HCT116 (cell line): ENCODE measurements around the gene GSTM3. TPM values are rescaled to one million over a fixed set of nuclear protein-coding genes. Genes with fewer than 3 reads are reported as not detected.

ENCODE experiments used
- ATAC-seq: fragments of 200-7000 bp; cut with Tn5 transposase; 2 replicates; pipeline ENCODE4 v1.9.1; 2020; ENCODE audit warnings: mild to moderate bottlenecking, moderate library complexity
- BruUV-seq: library from RNA; stranded (reverse); fragments of 400-500 nt; replicated peaks from 2 replicates; lab custom pipeline; 2021; lab: Mats Ljungman, UMichigan
- CTCF ChIA-PET: fragments of 300-600 bp; sonication (Branson Sonifier 250); formaldehyde crosslinking; loops from one replicate; lab custom pipeline; 2021; ENCODE audit warnings: antibody characterized with exemption; lab: Charles Lee
- POLR2A ChIA-PET: fragments of 300-600, 350-600 bp; sonication (Branson Sonifier 250); formaldehyde crosslinking; loops from one replicate; lab custom pipeline; 2021; ENCODE audit warnings: antibody characterized with exemption; lab: Charles Lee
- RAD21 ChIA-PET, 2 experiments: fragments of 300-600 bp; sonication (Branson Sonifier 250); formaldehyde crosslinking; loops; one replicate each; lab custom pipeline; 2023; ENCODE audit warnings: low total read pairs in 2 of 2; ENCODE audit not compliant: uncharacterized antibody in 2 of 2, unreplicated experiment in 2 of 2, low non-redundant PET in 1 of 2; lab: Charles Lee
- DNase-seq: peaks from one replicate; pipeline ENCODE4 v3.0.0-alpha.2; 2010; ENCODE audit warnings: low read depth, low spot score
- H2AFZ ChIP-seq: fragments of 200-600 bp; shearing (Covaris generic), sonication (generic); 2 replicates; pipeline ENCODE4 v1.6.1; 2017; ENCODE audit warnings: low read depth, mixed run types, mixed read lengths, antibody characterized with exemption, low read length; ENCODE audit not compliant: poor library complexity, severe bottlenecking
- H3K27ac ChIP-seq: 2 replicates; pipeline ENCODE4 v1.5.1; 2012; ENCODE audit warnings: low read depth, low read length
- H3K27me3 ChIP-seq: fragments of 200-600 bp; sonication (generic); 2 replicates; pipeline ENCODE4 v1.6.1; 2016; ENCODE audit warnings: mixed run types, low read length, mixed read lengths; ENCODE audit not compliant: insufficient read depth
- H3K36me3 ChIP-seq, 2 experiments: fragments of 200-500 bp in 1 of 2; fragments of 200-600 bp in 1 of 2; sonication (Bioruptor generic) in 1 of 2; sonication (generic) in 1 of 2; 2 replicates each; pipeline versions ENCODE4 v1.5.1 to v1.6.1; 2014 to 2016; ENCODE audit warnings: low read length in 2 of 2, inconsistent platforms in 1 of 2, mixed read lengths in 1 of 2, mixed run types in 1 of 2; ENCODE audit not compliant: insufficient read depth in 2 of 2, control insufficient read depth in 1 of 2
- H3K4me1 ChIP-seq, 2 experiments: fragments of 200-600 bp in 1 of 2; sonication (generic) in 1 of 2; 2 replicates each; pipeline versions ENCODE4 v1.5.1 to v1.6.1; 2012 to 2017; ENCODE audit warnings: low read length in 2 of 2, inconsistent platforms in 1 of 2, mild to moderate bottlenecking in 1 of 2, mixed read lengths in 1 of 2, mixed run types in 1 of 2, moderate library complexity in 1 of 2; ENCODE audit not compliant: insufficient read depth in 2 of 2, control insufficient read depth in 1 of 2
- H3K4me2 ChIP-seq: fragments of 200-600 bp; sonication (generic); 2 replicates; pipeline ENCODE4 v1.6.1; 2017; ENCODE audit warnings: mixed run types, low read length, mixed read lengths
- H3K4me3 ChIP-seq, 2 experiments: fragments of 200-600 bp in 1 of 2; sonication (generic) in 1 of 2; replicated peaks in 1 of 2; 2 replicates each; pipeline ENCODE4 v1.5.1; 2011 to 2016; ENCODE audit warnings: low read length in 2 of 2, control low read depth in 1 of 2, low read depth in 1 of 2, mild to moderate bottlenecking in 1 of 2, mixed read lengths in 1 of 2, mixed run types in 1 of 2
- H3K79me2 ChIP-seq: fragments of 200-600 bp; sonication (generic); 2 replicates; pipeline ENCODE4 v1.6.1; 2017; ENCODE audit warnings: mild to moderate bottlenecking, mixed run types, low read length, moderate library complexity, mixed read lengths; ENCODE audit not compliant: insufficient read depth
- H3K9ac ChIP-seq: fragments of 200-600 bp; sonication (generic); 2 replicates; pipeline ENCODE4 v1.6.1; 2016; ENCODE audit warnings: low read length, mixed read lengths
- H3K9me2 ChIP-seq: fragments of 200-600 bp; sonication (generic), shearing (Covaris generic); 2 replicates; pipeline ENCODE4 v1.6.1; 2017; ENCODE audit warnings: mixed run types, mild to moderate bottlenecking, moderate library complexity; ENCODE audit not compliant: insufficient read depth
- H3K9me3 ChIP-seq, 2 experiments: fragments of 200-500 bp in 1 of 2; fragments of 200-600 bp in 1 of 2; sonication (Bioruptor generic) in 1 of 2; sonication (generic) in 1 of 2; 2 replicates each; pipeline ENCODE4 v1.6.1; 2014 to 2017; ENCODE audit warnings: low read length in 2 of 2, mixed read lengths in 2 of 2, inconsistent platforms in 1 of 2, low read depth in 1 of 2, mild to moderate bottlenecking in 1 of 2, mixed run types in 1 of 2, moderate library complexity in 1 of 2; ENCODE audit not compliant: control insufficient read depth in 1 of 2, insufficient read depth in 1 of 2
- H4K20me1 ChIP-seq: fragments of 200-600 bp; sonication (generic), shearing (Covaris generic); 2 replicates; pipeline ENCODE4 v1.6.1; 2017; ENCODE audit warnings: mixed run types, mild to moderate bottlenecking, moderate library complexity; ENCODE audit not compliant: insufficient read depth
- CBX3 ChIP-seq: IDR thresholded peaks from 2 replicates; pipeline ENCODE4 v1.6.1; 2012; ENCODE audit warnings: low read depth
- CEBPB ChIP-seq: IDR thresholded peaks from 2 replicates; pipeline ENCODE4 v1.6.1; 2012; ENCODE audit warnings: low read depth
- CTCF ChIP-seq, 3 experiments: fragments of 200-600 bp in 1 of 3; sonication (generic) in 1 of 3; IDR thresholded peaks in 2 of 3; conservative IDR thresholded peaks in 1 of 3; 2 replicates each; pipeline ENCODE4 v1.5.1; 2012 to 2017; ENCODE audit warnings: low read depth in 2 of 3, low read length in 2 of 3, antibody characterized with exemption in 1 of 3, borderline replicate concordance in 1 of 3, control low read depth in 1 of 3, mild to moderate bottlenecking in 1 of 3, mixed read lengths in 1 of 3, mixed run types in 1 of 3, moderate library complexity in 1 of 3; ENCODE audit not compliant: insufficient read depth in 1 of 3
- EZH2 ChIP-seq: fragments of 200-600 bp; sonication (generic); IDR thresholded peaks from 2 replicates; pipeline ENCODE4 v1.6.1; 2017; ENCODE audit warnings: antibody characterized with exemption, mixed run types
- EZH2phosphoT487 ChIP-seq: fragments of 200-600 bp; IDR thresholded peaks from 2 replicates; pipeline ENCODE4 v1.6.1; 2018; ENCODE audit warnings: antibody characterized with exemption, borderline replicate concordance
- JUND ChIP-seq: IDR thresholded peaks from 2 replicates; pipeline ENCODE4 v1.6.1; 2012
- POLR2A ChIP-seq: IDR thresholded peaks from 2 replicates; pipeline ENCODE4 v1.7.0; 2011; ENCODE audit warnings: borderline replicate concordance; ENCODE audit not compliant: insufficient read depth, insufficient read length; ENCODE audit errors: extremely low read depth
- POLR2AphosphoS5 ChIP-seq: IDR thresholded peaks from 2 replicates; pipeline ENCODE4 v1.6.1; 2011; ENCODE audit warnings: mild to moderate bottlenecking, low read depth, low read length, moderate library complexity
- RAD21 ChIP-seq: IDR thresholded peaks from 2 replicates; pipeline ENCODE4 v1.6.1; 2012; ENCODE audit warnings: low read depth, mild to moderate bottlenecking
- SIN3A ChIP-seq: IDR thresholded peaks from 2 replicates; pipeline ENCODE4 v1.6.1; 2012; ENCODE audit warnings: low read depth
- YY1 ChIP-seq: IDR thresholded peaks from 2 replicates; pipeline ENCODE4 v1.6.1; 2011; ENCODE audit warnings: low read length, low read depth, moderate library complexity, mild to moderate bottlenecking; ENCODE audit not compliant: insufficient replicate concordance; ENCODE audit errors: extremely low read depth
- ZBTB33 ChIP-seq: IDR thresholded peaks from 2 replicates; pipeline ENCODE4 v1.6.1; 2011; ENCODE audit warnings: mild to moderate bottlenecking, low read length, moderate library complexity; ENCODE audit not compliant: insufficient replicate concordance; ENCODE audit errors: extremely low read depth
- ZFX ChIP-seq: fragments of 450-650 bp; IDR thresholded peaks from 2 replicates; pipeline ENCODE4 v1.6.1; 2017
- ZNF274 ChIP-seq: fragments of 200-500 bp; sonication (Bioruptor generic); IDR thresholded peaks from 2 replicates; pipeline ENCODE4 v1.6.1; 2014; ENCODE audit warnings: mild to moderate bottlenecking, low read depth, low read length, inconsistent platforms
- intact Hi-C: fragments of 100-400 bp; cut with micrococcal nuclease; formaldehyde crosslinking; loops from 2 replicates; pipeline ENCODE4 v1.10.0; 2022
- total RNA-seq: library from RNA; stranded (reverse); gene quantifications from one replicate; pipeline ENCODE4 v1.2.1, GENCODE V29; 2021; ENCODE audit not compliant: unreplicated experiment

Gene GSTM3
- total RNA-seq, 1 experiment from 2014 or later: 0.39 TPM

- Histone ChIP-seq H3K9me2 (no peaks in the 10 kb centered on the region), H3K9ac (no peak overlapping the region), H3K36me3 (no peaks in the 10 kb centered on the region), H3K4me3 (no peak overlapping the region), H4K20me1 (no peaks in the 10 kb centered on the region), H3K9me3 (no peaks in the 10 kb centered on the region), H3K4me1 (peaks cover 12 to 22% of the 10 kb centered on the region in 2 experiments), H2AFZ (no peak overlapping the region), H3K79me2 (no peaks in the 10 kb centered on the region), H3K27me3 (no peaks in the 10 kb centered on the region), H3K4me2 (no peak overlapping the region), H3K27ac (no peak overlapping the region)
- ATAC-seq: no peak
- TF ChIP-seq SIN3A (no peak), POLR2A (no peak), JUND (no peak), CTCF (IDR thresholded peaks at IDR 0.05 in 2 of 3, conservative IDR thresholded peaks at IDR 0.05 in 1 of 3; ENCODE audit: borderline replicate concordance in 1 of 3, insufficient read depth in 1 of 3, low read depth in 2 of 3, low read length in 2 of 3) (no peak), CEBPB (no peak), EZH2phosphoT487 (no peak), ZNF274 (no peak), ZBTB33 (no peak), RAD21 (no peak), EZH2 (no peak), ZFX (no peak), CBX3 (no peak), POLR2AphosphoS5 (no peak), YY1 (no peak)
- no TSS peak for BruUV-seq
- ChIA-PET CTCF (no interaction called here), RAD21 (no interaction called here), POLR2A (no interaction called here)
- DNase-seq: no peak
- intact Hi-C loops: no loop called here
These were observed 20.6 kb upstream of the GSTM3 start for GRCh38 chr1:109761227-109762038.
